Testis (tissue), 3 donors: Measurements from ENCODE around the gene MCCD1. TPM values are rescaled to one million over a fixed set of nuclear protein-coding genes. Genes with fewer than 3 reads are reported as not detected.

ENCODE experiments used
- DNase-seq: peaks from one replicate; pipeline ENCODE4 v3.0.0-alpha.2; 2019
- H3K27ac ChIP-seq, 2 donors: fragments of 200-600 bp; sonication (generic); one replicate each; pipeline ENCODE4 v1.5.1; 2019
- H3K27me3 ChIP-seq: fragments of 200-600 bp; sonication (generic); one replicate; pipeline ENCODE4 v1.5.1; 2019
- H3K36me3 ChIP-seq: fragments of 200-600 bp; sonication (generic); one replicate; pipeline ENCODE4 v1.5.1; 2017; ENCODE audit warnings: low read depth; ENCODE audit errors: missing control alignments
- H3K4me1 ChIP-seq: fragments of 200-600 bp; sonication (generic); one replicate; pipeline ENCODE4 v1.5.1; 2019
- H3K4me3 ChIP-seq, 2 donors: fragments of 200-600 bp; sonication (generic); one replicate each; pipeline ENCODE4 v1.5.1; 2017 to 2019
- H3K9me3 ChIP-seq: fragments of 200-600 bp; sonication (generic); one replicate; pipeline ENCODE4 v1.5.1; 2017
- CTCF ChIP-seq, 3 experiments: fragments of 450-650 bp in 2 of 3; fragments of 200-600 bp in 1 of 3; sonication (generic) in 1 of 3; IDR thresholded peaks; one replicate each; pipeline ENCODE4 v1.5.1; 2016 to 2019; ENCODE audit warnings: antibody characterized with exemption in 3 of 3, mild to moderate bottlenecking in 2 of 3, moderate library complexity in 1 of 3
- POLR2A ChIP-seq: fragments of 450-650 bp; IDR thresholded peaks from one replicate; pipeline ENCODE4 v1.6.1; 2017; ENCODE audit warnings: antibody characterized with exemption, mild to moderate bottlenecking, moderate library complexity
- WGBS, 2 donors: methylation state at CpG; one replicate each; pipeline ENCODE4 v1.1.5; 2018; 5-methylcytosine and 5-hydroxymethylcytosine counted together
- intact Hi-C: fragments of 100-400 bp; cut with DNase I; formaldehyde crosslinking; loops from one replicate; pipeline ENCODE4 v1.15.1; 2023; ENCODE audit warnings: low total_unique reads
- polyA plus RNA-seq: library from polyadenylated mRNA; stranded (reverse); fragments of 350-450 nt; fragmentation: Illumina TruSeq; extraction: RNeasy Lipid Tissue Mini Kit (QIAGEN cat#74804); gene quantifications from one replicate; pipeline ENCODE4 v1.2.3, GENCODE V29; 2014; ENCODE audit warnings: low read depth, low replicate concordance; ENCODE audit not compliant: insufficient read depth
- total RNA-seq, 2 donors: library from RNA; depleted of rRNA; stranded (reverse); fragments of >200 nt; gene quantifications; one replicate each; pipeline ENCODE4 v1.2.3, GENCODE V29; 2016

The MCCD1 gene
- total and polyA plus RNA-seq, 3 donors from 2014 or later, result not detected

- H3K27ac ChIP-seq, result peak overlapping the region; percentile 94 to 97
- intact Hi-C loops, result loop anchor here (10.0 kb wide), 1 partner anchor 54 kb away; the partner anchor contains the start of gene NCR3
- DNase-seq, result no peak
These were observed 11.9 kb downstream of the MCCD1 start for GRCh38 chr6:31540640-31541039.

GRCh38 chr6:31541059-31541657 is 12.4 kb downstream of the MCCD1 start:
- peak; percentile 62 for DNase-seq
- intact Hi-C loops, result loop anchor here (10.0 kb wide), 1 partner anchor 54 kb away; the partner anchor contains the start of gene NCR3
- Histone ChIP-seq H3K4me3 (peak overlapping the region; percentile 77 to 83), H3K27ac (peak overlapping the region; percentile 94 to 97), H3K36me3 (no peaks in the 10 kb centered on the region), H3K9me3 (no peaks in the 10 kb centered on the region), H3K4me1 (peaks cover 27% of the 10 kb centered on the region), H3K27me3 (no peaks in the 10 kb centered on the region)
- TF ChIP-seq POLR2A (no peak), CTCF (IDR thresholded peaks at IDR 0.05) (no peak)
- 0 to 1% methylated on average over 21 of the region's 21 CpGs for WGBS, 2 donors

More at GRCh38 chr6:31540640-31541039, 11.9 kb downstream of the MCCD1 start:
- no peaks in the 10 kb centered on the region for H3K9me3 ChIP-seq
- 3 to 14% methylated on average over 4 of the region's 4 CpGs for WGBS, 2 donors
- peaks cover 23% of the 10 kb centered on the region for H3K4me1 ChIP-seq
- TF ChIP-seq CTCF (IDR thresholded peaks at IDR 0.05) (no peak), POLR2A (no peak)
- H3K4me3 ChIP-seq, result peak overlapping the region; percentile 77 to 83
- no peaks in the 10 kb centered on the region for H3K36me3 ChIP-seq
- no peaks in the 10 kb centered on the region for H3K27me3 ChIP-seq

- Histone ChIP-seq H3K36me3 (no peaks in the 10 kb centered on the region), H3K9me3 (no peaks in the 10 kb centered on the region), H3K4me1 (peaks cover 27% of the 10 kb centered on the region), H3K27me3 (no peaks in the 10 kb centered on the region), H3K4me3 (peak within 1 kb of the TSS; percentile 77 to 83), H3K27ac (peak within 1 kb of the TSS; percentile 94 to 97)
- 1% methylated on average over 36 to 43 of the region's 43 CpGs for WGBS, 2 donors
- DNase-seq, result peak; percentile 97
- TF ChIP-seq CTCF (IDR thresholded peaks at IDR 0.05), result no peak
- TF ChIP-seq POLR2A, result peak; percentile 29
- intact Hi-C loops, result loop anchor here (10.0 kb wide), 1 partner anchor 53 kb away; the partner anchor contains the start of gene NCR3
These were observed 13.1 kb downstream of the MCCD1 start, which contains the start of gene DDX39B for GRCh38 chr6:31541658-31542521. DDX39B (minus strand) TSS chr6:31542003; CDS start chr6:31540532, 1,471 bp downstream.

DNA sequence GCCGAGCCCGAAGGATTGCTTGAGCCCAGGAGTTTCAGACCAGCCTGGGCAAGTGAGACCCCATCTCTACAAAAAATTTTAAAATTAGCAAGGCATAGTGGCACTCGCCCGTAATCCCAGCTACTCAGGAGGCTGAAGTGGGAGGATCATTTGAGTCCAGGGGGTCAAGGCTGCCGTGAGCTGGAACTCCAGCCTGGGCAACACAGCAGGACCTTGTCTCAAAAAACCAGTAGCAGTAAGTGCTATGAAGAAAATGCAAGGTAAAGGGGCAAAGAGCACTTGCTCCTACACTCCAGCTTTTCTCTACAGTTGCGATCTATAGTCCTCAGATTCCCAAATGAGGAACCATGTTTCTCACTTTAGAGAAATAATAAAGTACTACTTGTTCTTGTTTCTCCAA is 14.9 kb downstream of the MCCD1 start:
- DNase-seq, result no peak
- intact Hi-C loops, result loop anchor here (10.0 kb wide), 1 partner anchor 51 kb away; the partner anchor contains the start of gene NCR3
- H3K36me3 ChIP-seq, result no peaks in the 10 kb centered on the region
- TF ChIP-seq CTCF (IDR thresholded peaks at IDR 0.05) (no peak), POLR2A (no peak)
- H3K27me3 ChIP-seq, result no peaks in the 10 kb centered on the region
- H3K9me3 ChIP-seq, result no peaks in the 10 kb centered on the region
- WGBS, 2 donors, result 89 to 93% methylated on average over 6 of the region's 6 CpGs
- peaks cover 36% of the 10 kb centered on the region for H3K4me1 ChIP-seq
- H3K4me3 ChIP-seq, result no peak overlapping the region
- no peak overlapping the region for H3K27ac ChIP-seq
